Muscle layer of duodenum (tissue), 2 donors: Measurements from ENCODE around the gene ZNF837.

Experiments
- H3K27ac ChIP-seq: one replicate; pipeline ENCODE4 v1.7.0; 2013; ENCODE audit warnings: mild to moderate bottlenecking, low read length
- H3K27me3 ChIP-seq: one replicate; pipeline ENCODE4 v1.7.0; 2013; ENCODE audit warnings: low read depth, mild to moderate bottlenecking, control low read depth, low read length
- H3K36me3 ChIP-seq, 2 donors: one replicate each; pipeline ENCODE4 v1.7.0; 2013; ENCODE audit warnings: low read length in 2 of 2, control low read depth in 1 of 2, mild to moderate bottlenecking in 1 of 2; ENCODE audit not compliant: insufficient read depth in 2 of 2, control insufficient read depth in 1 of 2
- H3K4me1 ChIP-seq, 2 donors: one replicate each; pipeline ENCODE4 v1.7.0; 2013; ENCODE audit warnings: low read length in 2 of 2, mild to moderate bottlenecking in 2 of 2, control low read depth in 1 of 2, moderate library complexity in 1 of 2; ENCODE audit not compliant: insufficient read depth in 2 of 2, control insufficient read depth in 1 of 2
- H3K4me3 ChIP-seq, 2 donors: one replicate each; pipeline ENCODE4 v1.7.0; 2013; ENCODE audit warnings: low read length in 2 of 2, low read depth in 1 of 2, mild to moderate bottlenecking in 1 of 2
- H3K9me3 ChIP-seq, 2 donors: one replicate each; pipeline ENCODE4 v1.7.0; 2013; ENCODE audit warnings: low read length in 2 of 2, control low read depth in 1 of 2, mild to moderate bottlenecking in 1 of 2; ENCODE audit not compliant: control insufficient read depth in 1 of 2
- donor health status: healthy.

ZNF837 gene

GRCh38 chr19:58401840-58402421 is 21.1 kb upstream of the ZNF837 start:
- H3K4me3 ChIP-seq: peak overlapping the region; percentile 61 to 74
- H3K27ac ChIP-seq: no peak overlapping the region
- no peaks in the 10 kb centered on the region for H3K9me3 ChIP-seq
- H3K36me3 ChIP-seq: no peaks in the 10 kb centered on the region
- H3K27me3 ChIP-seq: peaks cover 8% of the 10 kb centered on the region
- H3K4me1 ChIP-seq: peaks cover 0 to 13% of the 10 kb centered on the region in 2 donors

- H3K36me3 ChIP-seq: no peaks in the 10 kb centered on the region
- H3K27ac ChIP-seq: no peak overlapping the region
- peaks cover 11% of the 10 kb centered on the region for H3K27me3 ChIP-seq
- H3K4me3 ChIP-seq: peak overlapping the region; percentile 61 to 74
- no peaks in the 10 kb centered on the region for H3K9me3 ChIP-seq
- peaks cover 0 to 14% of the 10 kb centered on the region in 2 donors for H3K4me1 ChIP-seq
These were observed 20.3 kb upstream of the ZNF837 start for GRCh38 chr19:58400916-58401839.

- H3K4me1 ChIP-seq: peaks cover 0 to 14% of the 10 kb centered on the region in 2 donors
- H3K36me3 ChIP-seq: no peaks in the 10 kb centered on the region
- H3K4me3 ChIP-seq: peak overlapping the region; percentile 57 to 74
- no peaks in the 10 kb centered on the region for H3K9me3 ChIP-seq
- no peak overlapping the region for H3K27ac ChIP-seq
- peaks cover 17% of the 10 kb centered on the region for H3K27me3 ChIP-seq
These were observed 19.6 kb upstream of the ZNF837 start for GRCh38 chr19:58400316-58400915.

GRCh38 chr19:58399903-58400302 is 19.1 kb upstream of the ZNF837 start:
- Histone ChIP-seq H3K4me1 (peaks cover 0 to 14% of the 10 kb centered on the region in 2 donors), H3K4me3 (no peak overlapping the region), H3K27me3 (peaks cover 20% of the 10 kb centered on the region), H3K9me3 (no peaks in the 10 kb centered on the region), H3K27ac (no peak overlapping the region), H3K36me3 (peaks cover 3 to 4% of the 10 kb centered on the region in 2 donors)

GRCh38 chr19:58398545-58398944 is 17.7 kb upstream of the ZNF837 start:
- H3K36me3 ChIP-seq: peaks cover 16 to 18% of the 10 kb centered on the region in 2 donors
- no peak overlapping the region for H3K27ac ChIP-seq
- peaks cover 0 to 14% of the 10 kb centered on the region in 2 donors for H3K4me1 ChIP-seq
- no peak overlapping the region for H3K4me3 ChIP-seq
- peaks cover 20% of the 10 kb centered on the region for H3K27me3 ChIP-seq
- H3K9me3 ChIP-seq: no peaks in the 10 kb centered on the region

- Histone ChIP-seq H3K9me3 (no peaks in the 10 kb centered on the region), H3K4me1 (peaks cover 0 to 14% of the 10 kb centered on the region in 2 donors), H3K36me3 (peaks cover 21 to 22% of the 10 kb centered on the region in 2 donors), H3K27ac (no peak overlapping the region), H3K27me3 (peaks cover 20% of the 10 kb centered on the region), H3K4me3 (no peak overlapping the region)
These were observed 17.3 kb upstream of the ZNF837 start for GRCh38 chr19:58398087-58398486.

- peaks cover 20% of the 10 kb centered on the region for H3K27me3 ChIP-seq
- no peak overlapping the region for H3K27ac ChIP-seq
- H3K9me3 ChIP-seq: no peaks in the 10 kb centered on the region
- peaks cover 0 to 14% of the 10 kb centered on the region in 2 donors for H3K4me1 ChIP-seq
- H3K36me3 ChIP-seq: peaks cover 26 to 27% of the 10 kb centered on the region in 2 donors
- H3K4me3 ChIP-seq: no peak overlapping the region
These were observed 16.8 kb upstream of the ZNF837 start for GRCh38 chr19:58397533-58398037.

- Histone ChIP-seq H3K27me3 (peaks cover 20% of the 10 kb centered on the region), H3K4me1 (peaks cover 0 to 14% of the 10 kb centered on the region in 2 donors), H3K9me3 (no peaks in the 10 kb centered on the region), H3K36me3 (peaks cover 26 to 30% of the 10 kb centered on the region in 2 donors), H3K4me3 (no peak overlapping the region), H3K27ac (no peak overlapping the region)
These were observed 16.1 kb upstream of the ZNF837 start for GRCh38 chr19:58396691-58397532.

GRCh38 chr19:58395979-58396627 is 15.3 kb upstream of the ZNF837 start:
- Histone ChIP-seq H3K4me1 (peaks cover 0 to 14% of the 10 kb centered on the region in 2 donors), H3K27ac (no peak overlapping the region), H3K9me3 (no peaks in the 10 kb centered on the region), H3K27me3 (peaks cover 20% of the 10 kb centered on the region), H3K4me3 (no peak overlapping the region), H3K36me3 (peaks cover 26 to 30% of the 10 kb centered on the region in 2 donors)

GRCh38 chr19:58395220-58395978 is 14.6 kb upstream of the ZNF837 start, which contains the start of gene RNF225:
RNF225 (plus strand) TSS chr19:58395656; CDS start chr19:58396090, 434 bp downstream.
- H3K4me1 ChIP-seq: peaks cover 0 to 8% of the 10 kb centered on the region in 2 donors
- peaks cover 30 to 33% of the 10 kb centered on the region in 2 donors for H3K36me3 ChIP-seq
- peaks cover 20% of the 10 kb centered on the region for H3K27me3 ChIP-seq
- no peak within 1 kb of the TSS for H3K4me3 ChIP-seq
- H3K27ac ChIP-seq: no peak within 1 kb of the TSS
- no peaks in the 10 kb centered on the region for H3K9me3 ChIP-seq
